HCT116 (cell line): ENCODE results near the gene DLK1. TPM values are rescaled to one million over a fixed set of nuclear protein-coding genes. Genes with fewer than 3 reads are reported as not detected.

Experiments
- ATAC-seq: fragments of 200-7000 bp; cut with Tn5 transposase; 2 replicates; pipeline ENCODE4 v1.9.1; 2020; ENCODE audit warnings: mild to moderate bottlenecking, moderate library complexity
- BruUV-seq: library from RNA; stranded (reverse); fragments of 400-500 nt; replicated peaks from 2 replicates; lab custom pipeline; 2021; lab: Mats Ljungman, UMichigan
- CTCF ChIA-PET: fragments of 300-600 bp; sonication (Branson Sonifier 250); formaldehyde crosslinking; loops from one replicate; lab custom pipeline; 2021; ENCODE audit warnings: antibody characterized with exemption; lab: Charles Lee
- POLR2A ChIA-PET: fragments of 300-600, 350-600 bp; sonication (Branson Sonifier 250); formaldehyde crosslinking; loops from one replicate; lab custom pipeline; 2021; ENCODE audit warnings: antibody characterized with exemption; lab: Charles Lee
- RAD21 ChIA-PET, 2 experiments: fragments of 300-600 bp; sonication (Branson Sonifier 250); formaldehyde crosslinking; loops; one replicate each; lab custom pipeline; 2023; ENCODE audit warnings: low total read pairs in 2 of 2; ENCODE audit not compliant: uncharacterized antibody in 2 of 2, unreplicated experiment in 2 of 2, low non-redundant PET in 1 of 2; lab: Charles Lee
- DNase-seq: peaks from one replicate; pipeline ENCODE4 v3.0.0-alpha.2; 2010; ENCODE audit warnings: low read depth, low spot score
- H2AFZ ChIP-seq: fragments of 200-600 bp; shearing (Covaris generic), sonication (generic); 2 replicates; pipeline ENCODE4 v1.6.1; 2017; ENCODE audit warnings: low read depth, mixed run types, mixed read lengths, antibody characterized with exemption, low read length; ENCODE audit not compliant: poor library complexity, severe bottlenecking
- H3K27ac ChIP-seq: 2 replicates; pipeline ENCODE4 v1.5.1; 2012; ENCODE audit warnings: low read depth, low read length
- H3K27me3 ChIP-seq: fragments of 200-600 bp; sonication (generic); 2 replicates; pipeline ENCODE4 v1.6.1; 2016; ENCODE audit warnings: mixed run types, low read length, mixed read lengths; ENCODE audit not compliant: insufficient read depth
- H3K36me3 ChIP-seq, 2 experiments: fragments of 200-500 bp in 1 of 2; fragments of 200-600 bp in 1 of 2; sonication (Bioruptor generic) in 1 of 2; sonication (generic) in 1 of 2; 2 replicates each; pipeline versions ENCODE4 v1.5.1 to v1.6.1; 2014 to 2016; ENCODE audit warnings: low read length in 2 of 2, inconsistent platforms in 1 of 2, mixed read lengths in 1 of 2, mixed run types in 1 of 2; ENCODE audit not compliant: insufficient read depth in 2 of 2, control insufficient read depth in 1 of 2
- H3K4me1 ChIP-seq, 2 experiments: fragments of 200-600 bp in 1 of 2; sonication (generic) in 1 of 2; 2 replicates each; pipeline versions ENCODE4 v1.5.1 to v1.6.1; 2012 to 2017; ENCODE audit warnings: low read length in 2 of 2, inconsistent platforms in 1 of 2, mild to moderate bottlenecking in 1 of 2, mixed read lengths in 1 of 2, mixed run types in 1 of 2, moderate library complexity in 1 of 2; ENCODE audit not compliant: insufficient read depth in 2 of 2, control insufficient read depth in 1 of 2
- H3K4me2 ChIP-seq: fragments of 200-600 bp; sonication (generic); 2 replicates; pipeline ENCODE4 v1.6.1; 2017; ENCODE audit warnings: mixed run types, low read length, mixed read lengths
- H3K4me3 ChIP-seq, 2 experiments: fragments of 200-600 bp in 1 of 2; sonication (generic) in 1 of 2; replicated peaks in 1 of 2; 2 replicates each; pipeline ENCODE4 v1.5.1; 2011 to 2016; ENCODE audit warnings: low read length in 2 of 2, control low read depth in 1 of 2, low read depth in 1 of 2, mild to moderate bottlenecking in 1 of 2, mixed read lengths in 1 of 2, mixed run types in 1 of 2
- H3K79me2 ChIP-seq: fragments of 200-600 bp; sonication (generic); 2 replicates; pipeline ENCODE4 v1.6.1; 2017; ENCODE audit warnings: mild to moderate bottlenecking, mixed run types, low read length, moderate library complexity, mixed read lengths; ENCODE audit not compliant: insufficient read depth
- H3K9ac ChIP-seq: fragments of 200-600 bp; sonication (generic); 2 replicates; pipeline ENCODE4 v1.6.1; 2016; ENCODE audit warnings: low read length, mixed read lengths
- H3K9me2 ChIP-seq: fragments of 200-600 bp; sonication (generic), shearing (Covaris generic); 2 replicates; pipeline ENCODE4 v1.6.1; 2017; ENCODE audit warnings: mixed run types, mild to moderate bottlenecking, moderate library complexity; ENCODE audit not compliant: insufficient read depth
- H3K9me3 ChIP-seq, 2 experiments: fragments of 200-500 bp in 1 of 2; fragments of 200-600 bp in 1 of 2; sonication (Bioruptor generic) in 1 of 2; sonication (generic) in 1 of 2; 2 replicates each; pipeline ENCODE4 v1.6.1; 2014 to 2017; ENCODE audit warnings: low read length in 2 of 2, mixed read lengths in 2 of 2, inconsistent platforms in 1 of 2, low read depth in 1 of 2, mild to moderate bottlenecking in 1 of 2, mixed run types in 1 of 2, moderate library complexity in 1 of 2; ENCODE audit not compliant: control insufficient read depth in 1 of 2, insufficient read depth in 1 of 2
- H4K20me1 ChIP-seq: fragments of 200-600 bp; sonication (generic), shearing (Covaris generic); 2 replicates; pipeline ENCODE4 v1.6.1; 2017; ENCODE audit warnings: mixed run types, mild to moderate bottlenecking, moderate library complexity; ENCODE audit not compliant: insufficient read depth
- CBX3 ChIP-seq: IDR thresholded peaks from 2 replicates; pipeline ENCODE4 v1.6.1; 2012; ENCODE audit warnings: low read depth
- EGR1 ChIP-seq: IDR thresholded peaks from 2 replicates; pipeline ENCODE4 v1.6.1; 2012; ENCODE audit warnings: low read depth
- ELF1 ChIP-seq: IDR thresholded peaks from 2 replicates; pipeline ENCODE4 v1.6.1; 2012; ENCODE audit warnings: low read depth, borderline replicate concordance
- EZH2 ChIP-seq: fragments of 200-600 bp; sonication (generic); IDR thresholded peaks from 2 replicates; pipeline ENCODE4 v1.6.1; 2017; ENCODE audit warnings: antibody characterized with exemption, mixed run types
- MAX ChIP-seq: IDR thresholded peaks from 2 replicates; pipeline ENCODE4 v1.6.1; 2012
- POLR2A ChIP-seq: IDR thresholded peaks from 2 replicates; pipeline ENCODE4 v1.7.0; 2011; ENCODE audit warnings: borderline replicate concordance; ENCODE audit not compliant: insufficient read depth, insufficient read length; ENCODE audit errors: extremely low read depth
- SP1 ChIP-seq: IDR thresholded peaks from 2 replicates; pipeline ENCODE4 v1.6.1; 2012; ENCODE audit warnings: low read depth
- YY1 ChIP-seq: IDR thresholded peaks from 2 replicates; pipeline ENCODE4 v1.6.1; 2011; ENCODE audit warnings: low read length, low read depth, moderate library complexity, mild to moderate bottlenecking; ENCODE audit not compliant: insufficient replicate concordance; ENCODE audit errors: extremely low read depth
- ZBTB33 ChIP-seq: IDR thresholded peaks from 2 replicates; pipeline ENCODE4 v1.6.1; 2011; ENCODE audit warnings: mild to moderate bottlenecking, low read length, moderate library complexity; ENCODE audit not compliant: insufficient replicate concordance; ENCODE audit errors: extremely low read depth
- ZNF274 ChIP-seq: fragments of 200-500 bp; sonication (Bioruptor generic); IDR thresholded peaks from 2 replicates; pipeline ENCODE4 v1.6.1; 2014; ENCODE audit warnings: mild to moderate bottlenecking, low read depth, low read length, inconsistent platforms
- intact Hi-C: fragments of 100-400 bp; cut with micrococcal nuclease; formaldehyde crosslinking; loops from 2 replicates; pipeline ENCODE4 v1.10.0; 2022
- total RNA-seq: library from RNA; stranded (reverse); gene quantifications from one replicate; pipeline ENCODE4 v1.2.1, GENCODE V29; 2021; ENCODE audit not compliant: unreplicated experiment
- TF ChIP-seq, protein P1 (sequence below): IDR thresholded peaks from 2 replicates; pipeline ENCODE4 v1.6.1; 2012

The DLK1 gene
- total RNA-seq, 1 experiment from 2014 or later, result 1.5 TPM

- BruUV-seq, result no TSS peak
- no peaks in the 10 kb centered on the region for H3K27me3 ChIP-seq
- CTCF ChIA-PET, result no interaction called here
Measured at GRCh38 chr14:100778951-100779690, 52.4 kb downstream of the DLK1 start.

GRCh38 chr14:100779691-100780080 is 53.0 kb downstream of the DLK1 start:
- no peak overlapping the region for H3K9ac ChIP-seq
- H2AFZ ChIP-seq, result no peak overlapping the region
- H3K27ac ChIP-seq, result no peak overlapping the region
- intact Hi-C loops, result no loop called here
- H3K4me1 ChIP-seq, result no peaks in the 10 kb centered on the region
- no peaks in the 10 kb centered on the region for H3K9me2 ChIP-seq
- ChIA-PET RAD21 (no interaction called here), POLR2A (no interaction called here), CTCF (no interaction called here)
- no peaks in the 10 kb centered on the region for H3K36me3 ChIP-seq
- no peak overlapping the region for H3K4me3 ChIP-seq
- no peak for DNase-seq
- H3K79me2 ChIP-seq, result no peaks in the 10 kb centered on the region
- TF ChIP-seq EZH2, result no peak
- TF ChIP-seq ELF1, result no peak
- TF ChIP-seq, protein P1, sequence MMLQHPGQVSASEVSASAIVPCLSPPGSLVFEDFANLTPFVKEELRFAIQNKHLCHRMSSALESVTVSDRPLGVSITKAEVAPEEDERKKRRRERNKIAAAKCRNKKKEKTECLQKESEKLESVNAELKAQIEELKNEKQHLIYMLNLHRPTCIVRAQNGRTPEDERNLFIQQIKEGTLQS, result no peak
- no peak for TF ChIP-seq MAX
- TF ChIP-seq YY1, result no peak
- no peak for TF ChIP-seq POLR2A
- TF ChIP-seq EGR1, result no peak
- no peaks in the 10 kb centered on the region for H4K20me1 ChIP-seq
- H3K9me3 ChIP-seq, result no peaks in the 10 kb centered on the region
- BruUV-seq, result no TSS peak
- H3K4me2 ChIP-seq, result no peak overlapping the region
- no peak for ATAC-seq
- H3K27me3 ChIP-seq, result no peaks in the 10 kb centered on the region

More at GRCh38 chr14:100778951-100779690, 52.4 kb downstream of the DLK1 start:
- Histone ChIP-seq H3K9ac (no peak overlapping the region), H3K9me2 (no peaks in the 10 kb centered on the region), H3K79me2 (no peaks in the 10 kb centered on the region), H3K4me2 (no peak overlapping the region), H3K36me3 (no peaks in the 10 kb centered on the region), H3K4me3 (no peak overlapping the region), H2AFZ (no peak overlapping the region), H3K9me3 (no peaks in the 10 kb centered on the region), H3K4me1 (no peaks in the 10 kb centered on the region), H4K20me1 (no peaks in the 10 kb centered on the region), H3K27ac (no peak overlapping the region)
- RAD21 ChIA-PET, result no interaction called here
- no peak for TF ChIP-seq CBX3
- TF ChIP-seq ZNF274, result no peak
- TF ChIP-seq ZBTB33, result no peak
- TF ChIP-seq SP1, result no peak
- POLR2A ChIA-PET, result no interaction called here
- ATAC-seq (no peak), DNase-seq (no peak)
- intact Hi-C loops, result no loop called here
